SK-N-SH treated with all-trans-retinoic acid at 6 μM for 48 hours (cell line): ENCODE measurements around the gene TEAD4.

Experiments
- ATAC-seq: fragments of 200-7000 bp; cut with Tn5 transposase; 3 replicates; pipeline ENCODE4 v1.9.1; 2020; ENCODE audit warnings: mild to moderate bottlenecking, moderate library complexity
- ARNTL ChIP-seq: fragments of 450-650 bp; formaldehyde crosslinking; IDR thresholded peaks from 2 replicates; pipeline ENCODE4 v1.5.0; 2020; ENCODE audit warnings: low read depth, mild to moderate bottlenecking, moderate library complexity, borderline replicate concordance
- BACH2 ChIP-seq: fragments of 250-450 bp; sonication (Bioruptor Pico); IDR thresholded peaks from 2 replicates; pipeline ENCODE4 v1.9.0; 2021; ENCODE audit warnings: mild to moderate bottlenecking, borderline replicate concordance
- CSRNP3 ChIP-seq: fragments of 250-450 bp; sonication (Bioruptor Pico); IDR thresholded peaks from 2 replicates; pipeline ENCODE4 v1.5.1; 2021; ENCODE audit warnings: mild to moderate bottlenecking, moderate library complexity
- ESRRG ChIP-seq: fragments of 250-450 bp; sonication (Bioruptor Pico); IDR thresholded peaks from 2 replicates; pipeline ENCODE4 v1.6.1; 2021; ENCODE audit warnings: mild to moderate bottlenecking
- ISL1 ChIP-seq: fragments of 250-450 bp; sonication (Bioruptor Pico); IDR thresholded peaks from 2 replicates; pipeline ENCODE4 v2.1.2; 2022; ENCODE audit warnings: mild to moderate bottlenecking, moderate library complexity
- OSR1 ChIP-seq: fragments of 250-450 bp; sonication (Bioruptor Pico); IDR thresholded peaks from 2 replicates; pipeline ENCODE4 v1.8.0; 2022; ENCODE audit warnings: moderate library complexity, mild to moderate bottlenecking, inconsistent platforms
- PATZ1 ChIP-seq: fragments of 250-450 bp; sonication (Bioruptor Pico); IDR thresholded peaks from 2 replicates; pipeline ENCODE4 v1.8.0; 2020; ENCODE audit warnings: mild to moderate bottlenecking, moderate library complexity, borderline replicate concordance
- POU6F1 ChIP-seq: fragments of 250-450 bp; sonication (Bioruptor Pico); IDR thresholded peaks from 2 replicates; pipeline ENCODE4 v1.8.0; 2021; ENCODE audit warnings: low read depth, mild to moderate bottlenecking, moderate library complexity, borderline replicate concordance
- PPARA ChIP-seq: fragments of 250-450 bp; sonication (Bioruptor Pico); IDR thresholded peaks from 2 replicates; pipeline ENCODE4 v1.5.0; 2020; ENCODE audit warnings: mild to moderate bottlenecking, borderline replicate concordance
- RARB ChIP-seq: fragments of 250-450 bp; sonication (Bioruptor Pico); IDR thresholded peaks from 2 replicates; pipeline ENCODE4 v1.8.0; 2021; ENCODE audit warnings: mild to moderate bottlenecking, moderate library complexity
- SNAI2 ChIP-seq: fragments of 250-450 bp; sonication (Bioruptor Pico); IDR thresholded peaks from 2 replicates; pipeline ENCODE4 v1.5.0; 2020; ENCODE audit warnings: mild to moderate bottlenecking, moderate library complexity
- TCF4 ChIP-seq: fragments of 250-450 bp; sonication (Bioruptor Pico); IDR thresholded peaks from 2 replicates; pipeline ENCODE4 v1.8.0; 2021; ENCODE audit warnings: mild to moderate bottlenecking, moderate library complexity, borderline replicate concordance
- TOX ChIP-seq: fragments of 250-450 bp; sonication (Bioruptor Pico); IDR thresholded peaks from 2 replicates; pipeline ENCODE4 v1.8.0; 2021; ENCODE audit warnings: mild to moderate bottlenecking, moderate library complexity, borderline replicate concordance
- ZC3H10 ChIP-seq: fragments of 250-450 bp; sonication (Bioruptor Pico); IDR thresholded peaks from 2 replicates; pipeline ENCODE4 v1.5.1; 2021; ENCODE audit warnings: mild to moderate bottlenecking, moderate library complexity
- ZFP3 ChIP-seq: fragments of 250-450 bp; sonication (Bioruptor Pico); IDR thresholded peaks from 2 replicates; pipeline ENCODE4 v1.5.0; 2020; ENCODE audit warnings: mild to moderate bottlenecking, moderate library complexity
- ZFP30 ChIP-seq: fragments of 450-650 bp; formaldehyde crosslinking; IDR thresholded peaks from 2 replicates; pipeline ENCODE4 v1.5.0; 2022; ENCODE audit warnings: mild to moderate bottlenecking, moderate library complexity
- ZNF565 ChIP-seq: fragments of 450-650 bp; formaldehyde crosslinking; conservative IDR thresholded peaks from 2 replicates; pipeline ENCODE4 v1.5.0; 2020; ENCODE audit warnings: low read depth, mild to moderate bottlenecking, moderate library complexity
- ZNF70 ChIP-seq: fragments of 450-650 bp; formaldehyde crosslinking; IDR thresholded peaks from 2 replicates; pipeline ENCODE4 v1.5.0; 2020; ENCODE audit warnings: mild to moderate bottlenecking, moderate library complexity
- ZNF8 ChIP-seq: fragments of 450-650 bp; formaldehyde crosslinking; IDR thresholded peaks from 2 replicates; pipeline ENCODE4 v1.5.0; 2020; ENCODE audit warnings: mild to moderate bottlenecking, moderate library complexity
- TF ChIP-seq, protein P1 (sequence below): fragments of 250-450 bp; sonication (Bioruptor Pico); IDR thresholded peaks from 2 replicates; pipeline ENCODE4 v1.5.0; 2020; ENCODE audit warnings: mild to moderate bottlenecking, moderate library complexity
- TF ChIP-seq, protein P2 (sequence below): fragments of 250-450 bp; sonication (Bioruptor Pico); IDR thresholded peaks from 2 replicates; pipeline ENCODE4 v1.5.1; 2020; ENCODE audit warnings: low read depth, mild to moderate bottlenecking, moderate library complexity

The TEAD4 gene

DNA sequence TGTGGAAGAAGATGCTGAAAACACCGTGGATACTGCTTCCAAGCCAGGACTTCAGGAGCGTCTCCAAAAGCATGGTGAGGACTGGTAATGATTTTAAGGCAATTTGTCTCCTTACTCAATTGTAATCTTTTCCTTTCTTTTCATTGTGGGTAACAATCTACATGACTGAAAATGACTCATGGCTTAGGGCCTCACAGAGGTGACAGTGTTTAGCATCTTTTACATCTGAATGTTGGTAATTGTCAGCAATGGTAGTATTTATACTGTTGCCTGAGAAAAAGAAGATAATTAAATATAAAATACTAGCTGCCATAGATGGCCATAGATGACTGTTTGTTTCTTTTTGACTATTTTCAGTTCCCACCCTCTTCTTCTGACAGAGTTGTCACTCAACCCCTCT lies 36.9 kb upstream of the TEAD4 start:
- no peak for ATAC-seq

GRCh38 chr12:2923057-2923456 lies 36.1 kb upstream of the TEAD4 start:
- TF ChIP-seq PATZ1: no peak
- TF ChIP-seq TOX (CRISPR knock-in tag): no peak
- no peak for TF ChIP-seq ZNF70 (CRISPR knock-in tag)
- no peak for TF ChIP-seq ESRRG (CRISPR knock-in tag)
- TF ChIP-seq TCF4: no peak
- TF ChIP-seq, protein P1, sequence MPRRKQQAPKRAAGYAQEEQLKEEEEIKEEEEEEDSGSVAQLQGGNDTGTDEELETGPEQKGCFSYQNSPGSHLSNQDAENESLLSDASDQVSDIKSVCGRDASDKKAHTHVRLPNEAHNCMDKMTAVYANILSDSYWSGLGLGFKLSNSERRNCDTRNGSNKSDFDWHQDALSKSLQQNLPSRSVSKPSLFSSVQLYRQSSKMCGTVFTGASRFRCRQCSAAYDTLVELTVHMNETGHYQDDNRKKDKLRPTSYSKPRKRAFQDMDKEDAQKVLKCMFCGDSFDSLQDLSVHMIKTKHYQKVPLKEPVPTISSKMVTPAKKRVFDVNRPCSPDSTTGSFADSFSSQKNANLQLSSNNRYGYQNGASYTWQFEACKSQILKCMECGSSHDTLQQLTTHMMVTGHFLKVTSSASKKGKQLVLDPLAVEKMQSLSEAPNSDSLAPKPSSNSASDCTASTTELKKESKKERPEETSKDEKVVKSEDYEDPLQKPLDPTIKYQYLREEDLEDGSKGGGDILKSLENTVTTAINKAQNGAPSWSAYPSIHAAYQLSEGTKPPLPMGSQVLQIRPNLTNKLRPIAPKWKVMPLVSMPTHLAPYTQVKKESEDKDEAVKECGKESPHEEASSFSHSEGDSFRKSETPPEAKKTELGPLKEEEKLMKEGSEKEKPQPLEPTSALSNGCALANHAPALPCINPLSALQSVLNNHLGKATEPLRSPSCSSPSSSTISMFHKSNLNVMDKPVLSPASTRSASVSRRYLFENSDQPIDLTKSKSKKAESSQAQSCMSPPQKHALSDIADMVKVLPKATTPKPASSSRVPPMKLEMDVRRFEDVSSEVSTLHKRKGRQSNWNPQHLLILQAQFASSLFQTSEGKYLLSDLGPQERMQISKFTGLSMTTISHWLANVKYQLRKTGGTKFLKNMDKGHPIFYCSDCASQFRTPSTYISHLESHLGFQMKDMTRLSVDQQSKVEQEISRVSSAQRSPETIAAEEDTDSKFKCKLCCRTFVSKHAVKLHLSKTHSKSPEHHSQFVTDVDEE (CRISPR knock-in tag): no peak
- TF ChIP-seq PPARA: no peak
- no peak for TF ChIP-seq ZNF565 (CRISPR knock-in tag)
- no peak for TF ChIP-seq RARB
- TF ChIP-seq, protein P2, sequence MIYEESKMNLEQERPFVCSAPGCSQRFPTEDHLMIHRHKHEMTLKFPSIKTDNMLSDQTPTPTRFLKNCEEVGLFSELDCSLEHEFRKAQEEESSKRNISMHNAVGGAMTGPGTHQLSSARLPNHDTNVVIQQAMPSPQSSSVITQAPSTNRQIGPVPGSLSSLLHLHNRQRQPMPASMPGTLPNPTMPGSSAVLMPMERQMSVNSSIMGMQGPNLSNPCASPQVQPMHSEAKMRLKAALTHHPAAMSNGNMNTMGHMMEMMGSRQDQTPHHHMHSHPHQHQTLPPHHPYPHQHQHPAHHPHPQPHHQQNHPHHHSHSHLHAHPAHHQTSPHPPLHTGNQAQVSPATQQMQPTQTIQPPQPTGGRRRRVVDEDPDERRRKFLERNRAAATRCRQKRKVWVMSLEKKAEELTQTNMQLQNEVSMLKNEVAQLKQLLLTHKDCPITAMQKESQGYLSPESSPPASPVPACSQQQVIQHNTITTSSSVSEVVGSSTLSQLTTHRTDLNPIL (CRISPR knock-in tag): no peak
- TF ChIP-seq ZFP30 (CRISPR knock-in tag): no peak
- TF ChIP-seq OSR1 (CRISPR knock-in tag): no peak
- ATAC-seq: no peak

More for the DNA sequence above, 36.9 kb upstream of the TEAD4 start:
- TF ChIP-seq RARB (no peak), ZFP30 (CRISPR knock-in tag) (no peak), ARNTL (CRISPR knock-in tag) (no peak), TOX (CRISPR knock-in tag) (no peak), ISL1 (CRISPR knock-in tag) (no peak), ZNF565 (CRISPR knock-in tag) (no peak), POU6F1 (CRISPR knock-in tag) (no peak), PATZ1 (no peak), SNAI2 (no peak), CSRNP3 (CRISPR knock-in tag) (no peak), BACH2 (CRISPR knock-in tag) (no peak), ZNF70 (CRISPR knock-in tag) (no peak), ZNF8 (CRISPR knock-in tag) (no peak)

GRCh38 chr12:2924019-2924418 lies 35.2 kb upstream of the TEAD4 start:
- TF ChIP-seq ZC3H10 (CRISPR knock-in tag): no peak
- TF ChIP-seq ESRRG (CRISPR knock-in tag): no peak
- no peak for TF ChIP-seq ZFP3 (CRISPR knock-in tag)
- TF ChIP-seq, all 23 proteins: peak for 0
- ATAC-seq: no peak
